K562 (cell line): ENCODE results near the gene EXOC6. TPM values are rescaled to one million over a fixed set of nuclear protein-coding genes. Genes with fewer than 3 reads are reported as not detected.
A peak's percentile ranks its signal among the peaks of the same experiment; 100 is the strongest.

ENCODE experiments used
- ATAC-seq: fragments of 200-7000 bp; cut with Tn5 transposase; 3 replicates; pipeline ENCODE4 v1.9.1; 2020; ENCODE audit warnings: moderate library complexity
- BruUV-seq: library from RNA; stranded (reverse); fragments of 400-500 nt; replicated peaks from 2 replicates; lab custom pipeline; 2021; lab: Mats Ljungman, UMichigan
- CTCF ChIA-PET: fragments of 300-600 bp; formaldehyde crosslinking; extraction: SDS; loops from one replicate; lab custom pipeline; 2021; ENCODE audit warnings: low intra/inter-chr PET ratio; lab: Yijun Ruan, JAX
- POLR2A ChIA-PET: fragments of 300-600, 350-650 bp; sonication (Branson Sonifier 250); formaldehyde crosslinking; extraction: SDS; loops from one replicate; lab custom pipeline; 2021; ENCODE audit warnings: antibody characterized with exemption, inconsistent platforms; lab: Yijun Ruan, JAX
- DNase-seq, 4 experiments: peaks; one replicate each; pipeline versions ENCODE4 v3.0.0 to v3.0.0-alpha.2; 2011 to 2018; ENCODE audit warnings: low spot score in 3 of 4, mixed read lengths in 3 of 4; ENCODE audit errors: extremely low read depth in 1 of 4
- FAIRE-seq: peaks from 2 replicates; lab custom pipeline; 2011; peaks lifted over from hg19 to GRCh38; lab: Jason Lieb, UNC
- H2AFZ ChIP-seq: 2 replicates; pipeline ENCODE4 v1.6.0; 2011; ENCODE audit warnings: low read depth, low read length, control low read depth, inconsistent platforms
- H3K27ac ChIP-seq: fragments of 200-600 bp; 3 replicates; pipeline ENCODE4 v1.8.0; 2011; ENCODE audit warnings: low read depth, mild to moderate bottlenecking, control low read depth, inconsistent platforms, low read length, moderate library complexity, mixed read lengths; ENCODE audit errors: extremely low read depth
- H3K27me3 ChIP-seq, 2 experiments: fragments of 300-600 bp in 1 of 2; 2 replicates in 1 of 2; 3 replicates in 1 of 2; pipeline versions ENCODE4 v1.6.0 to v1.8.0; 2011; ENCODE audit warnings: inconsistent platforms in 2 of 2, low read length in 2 of 2, mild to moderate bottlenecking in 1 of 2, mixed read lengths in 1 of 2, moderate library complexity in 1 of 2; ENCODE audit not compliant: control insufficient read depth in 2 of 2, insufficient read depth in 2 of 2
- H3K36me3 ChIP-seq: fragments of 300-600 bp; 3 replicates; pipeline ENCODE4 v1.8.0; 2011; ENCODE audit warnings: mild to moderate bottlenecking, low read length, inconsistent platforms; ENCODE audit not compliant: control insufficient read depth, insufficient read depth
- H3K4me1 ChIP-seq, 2 experiments: fragments of 200-600 bp in 1 of 2; replicated peaks in 1 of 2; 2 replicates in 1 of 2; 3 replicates in 1 of 2; pipeline versions ENCODE4 v1.5.1 to v1.8.0; 2011; ENCODE audit warnings: inconsistent platforms in 2 of 2, low read length in 2 of 2, mild to moderate bottlenecking in 1 of 2, mixed read lengths in 1 of 2, moderate library complexity in 1 of 2; ENCODE audit not compliant: control insufficient read depth in 2 of 2, insufficient read depth in 2 of 2
- H3K4me2 ChIP-seq: 2 replicates; pipeline ENCODE4 v1.6.1; 2011; ENCODE audit warnings: low read length, control low read depth, inconsistent platforms, mixed read lengths; ENCODE audit not compliant: insufficient read depth
- H3K4me3 ChIP-seq: fragments of 200-600 bp; sonication (generic), shearing (Covaris generic); 2 replicates; pipeline ENCODE4 v1.5.1; 2016; ENCODE audit warnings: control low read depth, inconsistent platforms
- H3K79me2 ChIP-seq: fragments of 200-600 bp; 3 replicates; pipeline ENCODE4 v1.8.0; 2011; ENCODE audit warnings: low read length, inconsistent platforms; ENCODE audit not compliant: control insufficient read depth, insufficient read depth
- H3K9ac ChIP-seq, 2 experiments: 2 replicates each; pipeline versions ENCODE4 v1.6.0 to v1.6.1; 2011; ENCODE audit warnings: low read depth in 2 of 2, low read length in 2 of 2, control low read depth in 1 of 2, inconsistent platforms in 1 of 2, mild to moderate bottlenecking in 1 of 2, mixed read lengths in 1 of 2; ENCODE audit not compliant: insufficient read depth in 1 of 2
- H3K9me1 ChIP-seq: one replicate; pipeline ENCODE4 v1.6.0; 2011; ENCODE audit warnings: inconsistent platforms, mild to moderate bottlenecking, low read length, moderate library complexity; ENCODE audit not compliant: control insufficient read depth, insufficient read depth
- H3K9me3 ChIP-seq: replicated peaks from 2 replicates; pipeline ENCODE4 v1.5.1; 2011; ENCODE audit warnings: low read depth, low read length, inconsistent platforms; ENCODE audit not compliant: control insufficient read depth, insufficient read depth
- H4K20me1 ChIP-seq: replicated peaks from 2 replicates; pipeline ENCODE4 v1.6.1; 2011; ENCODE audit warnings: low read length, inconsistent platforms, mixed read lengths; ENCODE audit not compliant: control insufficient read depth, insufficient read depth
- ARID1B ChIP-seq: fragments of 450-650 bp; IDR thresholded peaks from 2 replicates; pipeline ENCODE4 v1.6.1; 2016; ENCODE audit warnings: antibody characterized with exemption, mild to moderate bottlenecking, inconsistent platforms
- ATF2 ChIP-seq: sonication (generic); formaldehyde crosslinking; IDR thresholded peaks from 2 replicates; pipeline ENCODE4 v1.8.1; 2022; ENCODE audit warnings: missing genetic modification reagents
- DPF2 ChIP-seq: fragments of 450-650 bp; IDR thresholded peaks from 2 replicates; pipeline ENCODE4 v1.6.1; 2016
- EHMT2 ChIP-seq: fragments of 450-650 bp; IDR thresholded peaks from 2 replicates; pipeline ENCODE4 v1.6.1; 2018; ENCODE audit warnings: antibody characterized with exemption
- PTTG1 ChIP-seq: fragments of 450-650 bp; IDR thresholded peaks from 2 replicates; pipeline ENCODE4 v1.6.1; 2016; ENCODE audit warnings: low read depth, mild to moderate bottlenecking, missing genetic modification characterization, missing compliant biosample characterization
- RFX7 ChIP-seq: fragments of 250-450 bp; sonication (Bioruptor Pico); IDR thresholded peaks from 2 replicates; pipeline ENCODE4 v1.5.1; 2021; ENCODE audit warnings: mild to moderate bottlenecking
- RNF219 ChIP-seq: fragments of 250-450 bp; sonication (Bioruptor Pico); IDR thresholded peaks from 2 replicates; pipeline ENCODE4 v1.5.0; 2022; ENCODE audit warnings: mild to moderate bottlenecking
- TCF15 ChIP-seq: fragments of 250-450 bp; sonication (Bioruptor Pico); IDR thresholded peaks from 2 replicates; pipeline ENCODE4 v1.8.0; 2022; ENCODE audit warnings: moderate library complexity, mild to moderate bottlenecking, inconsistent platforms
- XRCC4 ChIP-seq: IDR thresholded peaks from one replicate; pipeline ENCODE4 v1.6.1; 2011; ENCODE audit not compliant: insufficient read depth, insufficient read length; ENCODE audit errors: extremely low read depth
- ZC3H11A ChIP-seq: IDR thresholded peaks from 2 replicates; pipeline ENCODE4 v1.6.1; 2012; ENCODE audit warnings: low read depth, low read length, improper control_type of control experiment
- ZNF511 ChIP-seq: sonication (generic); formaldehyde crosslinking; IDR thresholded peaks from 2 replicates; pipeline ENCODE4 v1.8.0; 2022; ENCODE audit warnings: mild to moderate bottlenecking, missing genetic modification reagents
- WGBS: fragments of 100-300 bp; shearing (Covaris generic); methylation state at CpG from one replicate; pipeline ENCODE4 v1.1.6; 2016; ENCODE audit warnings: low coverage, mixed read lengths; ENCODE audit not compliant: insufficient coverage; ENCODE audit errors: missing lambda C conversion rate; 5-methylcytosine and 5-hydroxymethylcytosine counted together
- in situ Hi-C: fragments of 300-500 bp; cut with MboI; formaldehyde crosslinking; loops from 4 replicates; pipeline ENCODE4 v1.15.0; 2018; ENCODE audit warnings: inconsistent platforms, mixed read lengths
- intact Hi-C: fragments of 100-400 bp; cut with micrococcal nuclease; formaldehyde crosslinking; loops from 2 replicates; pipeline ENCODE4 v1.14.2; 2022
- polyA plus RNA-seq, 8 experiments: library from polyadenylated mRNA; depleted of rRNA in 4 of 8; stranded (reverse) in 5 of 8; unstranded in 3 of 8; fragments of >200 nt; fragmentation: Nextera tagmentation in 2 of 8; fragmentation: Illumina TruSeq in 1 of 8; extraction: Ambion mirVana in 2 of 8; extraction: Trizol in 1 of 8; gene quantifications; 2 replicates each; pipeline versions ENCODE4 v1.2.1 to v1.2.3, GENCODE V29; 2011 to 2014; ENCODE audit warnings: inconsistent platforms in 1 of 8, missing spikeins in 1 of 8
- total RNA-seq, 7 experiments: library from RNA; depleted of rRNA in 6 of 7; stranded (reverse); fragments of >200 nt in 6 of 7; fragmentation: Illumina TruSeq in 2 of 7; extraction: Trizol in 2 of 7; gene quantifications; 2 replicates each; pipeline versions ENCODE4 v1.2.1 to v1.2.3, GENCODE V29; 2011 to 2021; ENCODE audit warnings: low replicate concordance in 1 of 7

The EXOC6 gene
- total and polyA plus RNA-seq, 9 of the 15 experiments (the other 6 are each of a cell fraction or from before 2014, with no cell fraction given): 13.9 to 42.8 (median 24.9) TPM

GRCh38 chr10:92892691-92893054, 44.4 kb downstream of the EXOC6 start:
- Histone ChIP-seq H3K27me3 (no peaks in the 10 kb centered on the region), H3K4me2 (no peak overlapping the region), H3K9me3 (no peaks in the 10 kb centered on the region), H4K20me1 (no peaks in the 10 kb centered on the region), H2AFZ (no peak overlapping the region), H3K4me3 (no peak overlapping the region), H3K79me2 (peaks cover 67% of the 10 kb centered on the region), H3K9ac (no peak overlapping the region), H3K9me1 (no peaks in the 10 kb centered on the region), H3K36me3 (peaks cover 22% of the 10 kb centered on the region; the same call in 2 of the 3 replicates), H3K4me1 (peaks cover 4 to 14% of the 10 kb centered on the region in 2 experiments; a peak in 3 of 5 replicates), H3K27ac (peak overlapping the region; percentile 40; the same call in 1 of the 3 replicates)
- FAIRE-seq (no peak), ATAC-seq (no peak; the same call in 2 of the 3 replicates), DNase-seq (no peak)
- intact Hi-C loops: no loop called here
- CTCF ChIA-PET: no interaction called here
- POLR2A ChIA-PET: no interaction called here
- TF ChIP-seq PTTG1 (tag): no peak
- TF ChIP-seq ATF2 (CRISPR knock-in tag): no peak
- no peak for TF ChIP-seq XRCC4
- no peak for TF ChIP-seq EHMT2
- no peak for TF ChIP-seq RFX7 (CRISPR knock-in tag)
- no peak for TF ChIP-seq RNF219
- TF ChIP-seq DPF2: peak; percentile 4; the same call in 1 of the 2 replicates
- 0 out of 2 replicates have a peak, but pooled peaks have one; percentile 0 for TF ChIP-seq ARID1B
- TF ChIP-seq ZC3H11A: no peak
- no peak for TF ChIP-seq TCF15 (CRISPR knock-in tag)
- no peak for TF ChIP-seq ZNF511
- 57% methylated on average over 3 of the region's 3 CpGs for WGBS
- in situ Hi-C loops: no loop called here
- BruUV-seq: no TSS peak
